ENCODE data around the gene C17orf75. TPM values are rescaled to one million over a fixed set of nuclear protein-coding genes. Genes with fewer than 3 reads are reported as not detected.

C17orf75 gene
- total and polyA plus RNA-seq, 2 donors, result 12.1 to 26.9 TPM

DNA sequence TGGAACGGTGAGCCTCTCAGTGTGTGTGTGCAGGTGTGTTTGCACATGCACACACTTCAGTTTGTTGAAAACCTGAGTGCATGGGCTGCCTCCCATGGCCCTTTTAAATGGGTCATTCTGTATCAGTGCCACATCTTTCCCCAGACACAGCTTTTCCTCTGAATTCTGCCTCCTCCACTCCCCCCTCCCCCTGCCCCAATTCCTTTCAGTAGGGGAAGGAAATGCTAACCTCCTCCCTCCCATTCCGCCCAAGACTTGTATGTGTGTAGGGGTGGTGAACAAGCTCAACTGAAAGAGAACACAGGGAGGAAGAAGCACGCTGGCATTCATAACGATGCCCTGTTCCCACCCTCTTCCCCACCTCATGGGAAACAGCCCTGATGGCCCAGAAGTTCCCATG, 34.3 kb downstream of the C17orf75 start:
- WGBS, result 68% methylated on average over 4 of the region's 4 CpGs
- no peak overlapping the region for H3K27ac ChIP-seq (ENCODE audit: low read depth)
- H3K4me3 ChIP-seq (ENCODE audit: low read depth, low read length), result no peak overlapping the region
- H3K36me3 ChIP-seq (ENCODE audit: insufficient read depth), result no peaks in the 10 kb centered on the region
- H3K4me1 ChIP-seq (ENCODE audit: insufficient read depth), result no peaks in the 10 kb centered on the region
- no peak for DNase-seq (ENCODE audit: extremely low spot score)

DNA sequence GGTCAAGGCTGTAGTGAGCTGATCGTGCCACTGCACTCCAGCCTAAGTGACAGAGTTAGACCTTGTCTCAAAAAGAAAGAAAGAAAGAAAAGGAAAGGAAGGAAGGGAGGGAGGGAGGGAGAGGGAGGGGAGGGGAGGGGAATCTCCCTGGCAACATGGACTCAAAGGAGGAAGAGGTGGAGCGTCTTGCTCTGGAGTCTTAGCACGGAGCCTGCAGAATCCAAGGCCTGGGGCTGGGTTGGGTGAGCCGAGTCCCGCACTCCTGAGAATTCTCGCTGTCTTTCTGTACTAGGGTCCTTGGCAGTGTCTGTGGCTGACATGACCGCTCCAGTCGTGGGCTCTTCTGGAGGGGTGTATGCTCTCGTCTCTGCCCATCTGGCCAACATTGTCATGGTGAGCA, 36.9 kb downstream of the C17orf75 start:
- no peak overlapping the region for H3K4me3 ChIP-seq (ENCODE audit: low read depth, low read length)
- DNase-seq (ENCODE audit: extremely low spot score), result no peak
- no peak overlapping the region for H3K27ac ChIP-seq (ENCODE audit: low read depth)
- no peaks in the 10 kb centered on the region for H3K36me3 ChIP-seq (ENCODE audit: insufficient read depth)
- 87% methylated on average over 9 of the region's 9 CpGs for WGBS
- H3K4me1 ChIP-seq (ENCODE audit: insufficient read depth), result no peaks in the 10 kb centered on the region

DNA sequence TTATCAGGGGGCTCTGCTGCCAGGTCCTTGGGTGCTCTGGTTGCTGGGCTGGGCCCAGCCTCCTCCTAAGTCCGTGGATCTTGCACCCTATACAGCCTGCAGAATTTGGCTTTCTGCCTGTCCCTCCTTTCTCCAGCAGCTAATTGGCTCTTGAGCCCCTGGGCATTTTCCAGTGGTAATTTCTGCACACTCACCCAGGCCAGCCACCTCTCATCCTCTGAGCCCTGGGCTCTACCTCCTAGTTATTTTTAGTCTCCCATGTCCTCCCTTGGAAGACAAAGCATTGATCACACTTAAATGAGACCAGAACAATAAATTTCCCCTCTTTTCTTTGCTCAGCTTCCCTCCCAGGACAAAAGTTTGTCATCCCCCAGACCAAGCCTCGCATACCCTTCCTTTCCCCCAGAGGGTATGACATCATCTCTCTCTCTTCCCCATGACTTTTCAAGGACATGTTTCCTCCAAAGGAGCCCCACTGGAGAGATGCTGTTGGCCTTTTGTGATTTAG, 38.1 kb downstream of the C17orf75 start:
- Histone ChIP-seq H3K36me3 (ENCODE audit: insufficient read depth) (no peaks in the 10 kb centered on the region), H3K4me3 (ENCODE audit: low read depth, low read length) (no peak overlapping the region), H3K27ac (ENCODE audit: low read depth) (no peak overlapping the region), H3K4me1 (ENCODE audit: insufficient read depth) (no peaks in the 10 kb centered on the region)
- 55% methylated on average over 2 of the region's 2 CpGs for WGBS
- no peak for DNase-seq (ENCODE audit: extremely low spot score)

DNA sequence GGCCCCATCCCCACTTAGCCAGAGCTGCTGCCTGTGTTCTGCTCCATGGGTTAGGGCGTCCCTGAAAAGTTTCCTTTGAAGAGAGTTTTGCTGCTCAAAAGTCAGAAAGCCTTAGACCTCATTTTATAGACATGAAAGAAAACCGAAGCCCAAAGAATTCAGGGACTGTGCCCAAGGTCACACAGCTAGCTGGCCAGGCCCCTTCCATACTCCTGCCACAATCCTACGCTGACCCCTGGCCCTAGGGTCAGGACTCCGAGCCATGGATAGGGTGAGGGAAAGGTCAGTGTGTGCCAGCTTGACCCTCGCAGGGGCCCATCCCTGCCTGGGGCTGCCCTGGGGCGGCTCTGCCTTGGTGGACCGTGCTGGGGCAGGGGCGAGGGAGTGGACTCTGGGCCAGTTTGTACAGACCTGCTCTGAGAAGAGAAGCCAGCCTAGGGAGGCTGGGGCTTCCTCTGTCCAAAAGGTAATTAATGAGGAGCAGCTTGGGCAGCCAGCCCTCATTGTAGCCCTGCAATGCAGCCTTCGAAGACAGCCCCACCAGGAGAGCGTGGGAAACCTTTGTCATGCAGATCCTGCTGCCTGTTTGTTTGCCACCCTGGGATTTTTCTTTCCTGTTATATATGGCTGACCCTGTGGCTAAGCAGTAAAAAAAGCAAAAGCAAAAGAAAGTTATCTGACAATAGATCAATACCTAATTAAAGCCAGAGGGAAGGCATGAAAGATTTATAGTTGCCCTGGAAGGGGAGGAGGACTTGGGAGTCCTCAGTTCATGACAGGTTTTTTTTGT, 38.9 kb downstream of the C17orf75 start:
- Histone ChIP-seq H3K4me1 (ENCODE audit: insufficient read depth) (no peaks in the 10 kb centered on the region), H3K36me3 (ENCODE audit: insufficient read depth) (no peaks in the 10 kb centered on the region), H3K4me3 (ENCODE audit: low read depth, low read length) (no peak overlapping the region), H3K27ac (ENCODE audit: low read depth) (no peak overlapping the region)
- no peak for DNase-seq (ENCODE audit: extremely low spot score)
- 77% methylated on average over 10 of the region's 10 CpGs for WGBS

DNA sequence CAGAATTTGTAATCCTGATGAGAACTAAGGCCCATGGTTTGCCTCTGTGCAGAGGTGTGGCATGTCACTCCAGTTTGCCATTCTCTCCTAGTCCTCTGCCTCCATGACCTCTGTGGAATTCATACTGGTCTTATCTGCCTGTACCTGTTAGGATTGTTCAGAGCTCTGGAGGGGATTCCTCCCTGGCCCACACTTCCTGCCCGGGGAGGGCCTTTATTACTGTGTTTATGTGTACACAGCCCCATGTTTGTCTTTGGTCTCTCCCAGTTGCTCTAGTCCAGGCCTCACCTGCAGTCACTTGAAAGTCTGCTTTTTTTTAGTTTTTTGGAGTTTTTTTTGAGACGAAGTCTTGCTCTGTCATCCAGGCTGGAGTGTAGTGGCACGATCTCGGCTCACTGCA, 39.9 kb downstream of the C17orf75 start:
- Histone ChIP-seq H3K4me3 (ENCODE audit: low read depth, low read length) (no peak overlapping the region), H3K36me3 (ENCODE audit: insufficient read depth) (no peaks in the 10 kb centered on the region), H3K27ac (ENCODE audit: low read depth) (no peak overlapping the region), H3K4me1 (ENCODE audit: insufficient read depth) (no peaks in the 10 kb centered on the region)
- 79% methylated on average over 4 of the region's 4 CpGs for WGBS
- no peak for DNase-seq (ENCODE audit: extremely low spot score)

DNA sequence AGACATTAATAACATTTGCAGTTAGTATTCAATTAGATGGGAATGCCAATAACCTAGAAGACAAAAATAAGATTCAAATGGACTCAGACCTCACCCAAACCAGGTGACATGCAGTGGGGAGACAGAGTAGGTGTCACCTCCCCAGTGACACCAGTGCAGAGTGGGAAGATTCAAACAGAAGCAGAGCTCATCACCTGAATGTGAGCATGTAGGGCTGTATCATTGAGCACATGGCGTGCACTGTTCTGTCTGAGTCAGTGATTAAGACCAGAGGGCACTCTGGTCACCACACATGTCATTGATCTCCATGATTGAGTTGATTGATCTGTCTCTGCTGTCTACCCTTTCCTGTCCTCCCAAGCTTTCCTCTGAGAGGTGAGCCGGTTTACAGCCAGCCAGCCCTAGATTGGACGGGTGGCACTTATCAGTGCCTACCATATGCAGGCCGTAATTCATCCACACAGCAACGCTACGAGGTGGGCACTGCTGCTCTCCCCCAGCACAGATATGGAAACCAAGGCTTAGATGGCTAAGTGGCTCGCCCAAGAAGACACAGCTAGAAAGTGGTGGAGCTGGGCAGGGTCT, 42.3 kb downstream of the C17orf75 start:
- H3K4me3 ChIP-seq (ENCODE audit: low read depth, low read length), result no peak overlapping the region
- no peak for DNase-seq (ENCODE audit: extremely low spot score)
- H3K4me1 ChIP-seq (ENCODE audit: insufficient read depth), result no peaks in the 10 kb centered on the region
- no peak overlapping the region for H3K27ac ChIP-seq (ENCODE audit: low read depth)
- WGBS, result 91% methylated on average over 7 of the region's 7 CpGs
- no peaks in the 10 kb centered on the region for H3K36me3 ChIP-seq (ENCODE audit: insufficient read depth)

DNA sequence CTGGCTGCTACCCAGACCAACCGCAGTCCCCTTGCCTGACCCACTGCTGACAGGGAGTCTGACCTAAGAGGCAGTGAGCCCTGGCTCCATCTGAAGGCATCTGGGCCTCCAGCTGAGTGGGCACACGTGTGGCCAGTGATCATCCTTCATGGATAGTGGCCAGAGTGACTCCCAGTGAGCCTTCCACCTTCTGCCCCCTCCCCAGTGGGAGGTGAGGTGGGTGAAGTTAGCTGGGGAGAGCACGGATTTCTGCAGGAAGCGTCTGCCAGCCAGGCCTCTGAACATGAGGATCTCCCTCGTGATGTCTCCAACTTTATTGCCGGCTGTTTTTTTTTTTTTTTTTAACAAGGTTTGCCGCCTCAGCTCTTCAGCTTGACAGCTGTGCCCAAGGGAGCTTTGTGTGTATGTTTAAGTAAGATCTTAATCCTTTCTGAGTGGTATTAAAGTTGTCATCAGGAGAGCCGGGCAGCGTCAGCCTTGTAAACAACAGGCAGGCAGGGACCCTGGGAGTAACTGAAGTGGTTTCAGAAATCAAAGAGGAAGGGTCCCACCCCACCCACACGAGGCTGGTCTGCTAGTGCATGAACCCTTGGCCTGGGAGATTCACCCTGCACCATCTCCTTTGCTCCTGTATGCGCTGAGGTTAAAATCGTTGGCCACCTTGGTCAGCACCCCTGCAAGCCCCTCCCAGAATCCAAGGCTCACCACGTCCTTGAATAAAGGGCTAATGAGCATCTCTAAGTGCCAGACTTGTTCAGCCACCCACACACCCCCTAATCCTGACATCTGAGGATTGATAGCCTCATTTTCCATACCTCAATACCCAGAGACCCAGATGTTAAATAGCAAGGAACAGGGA, 43.0 kb downstream of the C17orf75 start:
- WGBS, result 31% methylated on average over 13 of the region's 13 CpGs
- Histone ChIP-seq H3K4me3 (ENCODE audit: low read depth, low read length) (no peak overlapping the region), H3K36me3 (ENCODE audit: insufficient read depth) (no peaks in the 10 kb centered on the region), H3K4me1 (ENCODE audit: insufficient read depth) (no peaks in the 10 kb centered on the region), H3K27ac (ENCODE audit: low read depth) (no peak overlapping the region)
- no peak for DNase-seq (ENCODE audit: extremely low spot score)

DNA sequence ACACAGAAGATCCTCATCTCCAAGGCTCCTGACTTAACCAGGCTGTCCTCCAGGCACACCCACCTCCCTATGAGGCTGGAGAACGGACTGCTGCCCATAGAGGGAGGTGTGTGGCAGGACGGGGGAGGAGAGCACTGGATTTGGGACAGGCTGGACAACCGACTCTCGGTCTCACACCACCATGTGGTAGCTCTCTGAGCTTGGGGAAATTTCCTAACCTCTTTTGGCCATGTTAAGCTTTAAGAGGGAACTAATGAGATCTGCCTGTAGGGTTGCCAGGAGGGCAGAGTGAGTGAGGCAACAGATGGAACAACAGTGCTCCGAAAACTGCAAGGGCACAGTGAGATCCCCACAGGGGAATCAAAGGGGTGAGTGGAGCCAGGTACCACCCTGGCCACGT, 43.7 kb downstream of the C17orf75 start:
- no peaks in the 10 kb centered on the region for H3K4me1 ChIP-seq (ENCODE audit: insufficient read depth)
- WGBS, result 70% methylated on average over 6 of the region's 6 CpGs
- no peak for DNase-seq (ENCODE audit: extremely low spot score)
- H3K36me3 ChIP-seq (ENCODE audit: insufficient read depth), result no peaks in the 10 kb centered on the region
- no peak overlapping the region for H3K4me3 ChIP-seq (ENCODE audit: low read depth, low read length)
- H3K27ac ChIP-seq (ENCODE audit: low read depth), result no peak overlapping the region

DNA sequence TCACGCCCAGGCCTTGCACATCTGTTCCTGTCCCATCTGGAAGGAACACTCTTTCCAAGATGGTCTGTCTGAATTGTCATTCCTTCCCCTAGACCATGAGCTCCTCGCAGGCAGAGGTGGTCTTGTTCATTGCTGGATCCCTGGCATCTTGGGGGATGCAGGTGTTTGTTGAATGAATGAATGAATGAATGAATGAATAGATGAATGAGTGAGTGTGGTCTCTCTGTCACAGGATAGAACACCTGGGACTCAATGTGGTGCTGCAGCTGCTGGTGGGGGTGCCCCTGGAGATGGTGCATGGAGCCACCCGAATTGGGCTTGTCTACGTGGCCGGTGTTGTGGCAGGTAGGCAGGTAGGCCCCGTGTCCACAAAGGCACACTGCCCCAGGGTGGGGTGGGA, 44.1 kb downstream of the C17orf75 start:
- DNase-seq (ENCODE audit: extremely low spot score), result no peak
- Histone ChIP-seq H3K4me3 (ENCODE audit: low read depth, low read length) (no peak overlapping the region), H3K4me1 (ENCODE audit: insufficient read depth) (no peaks in the 10 kb centered on the region), H3K36me3 (ENCODE audit: insufficient read depth) (no peaks in the 10 kb centered on the region), H3K27ac (ENCODE audit: low read depth) (no peak overlapping the region)
- WGBS, result 92% methylated on average over 6 of the region's 6 CpGs

DNA sequence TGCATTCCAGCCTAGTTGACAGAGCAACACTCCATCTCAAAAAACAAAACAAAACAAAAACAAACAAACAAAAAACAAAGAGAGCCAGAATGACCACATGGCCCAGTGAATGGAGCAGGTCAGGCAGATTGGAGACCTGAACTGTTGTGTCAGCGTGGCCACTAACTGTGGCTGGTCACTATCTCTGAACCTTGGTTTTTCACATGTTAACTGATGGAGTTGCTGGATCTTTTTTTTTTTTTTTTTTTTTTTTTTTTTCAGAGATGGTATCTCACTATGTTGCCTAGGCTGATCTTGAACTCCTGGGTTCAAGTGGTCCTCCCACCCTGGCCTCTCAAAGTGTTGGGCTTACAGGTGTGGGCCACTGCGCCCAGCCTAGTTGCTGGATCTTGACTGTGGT, 44.5 kb downstream of the C17orf75 start:
- Histone ChIP-seq H3K4me3 (ENCODE audit: low read depth, low read length) (no peak overlapping the region), H3K36me3 (ENCODE audit: insufficient read depth) (no peaks in the 10 kb centered on the region), H3K4me1 (ENCODE audit: insufficient read depth) (no peaks in the 10 kb centered on the region), H3K27ac (ENCODE audit: low read depth) (no peak overlapping the region)
- DNase-seq (ENCODE audit: extremely low spot score), result no peak
- WGBS, result 96% methylated on average over 2 of the region's 2 CpGs

DNA sequence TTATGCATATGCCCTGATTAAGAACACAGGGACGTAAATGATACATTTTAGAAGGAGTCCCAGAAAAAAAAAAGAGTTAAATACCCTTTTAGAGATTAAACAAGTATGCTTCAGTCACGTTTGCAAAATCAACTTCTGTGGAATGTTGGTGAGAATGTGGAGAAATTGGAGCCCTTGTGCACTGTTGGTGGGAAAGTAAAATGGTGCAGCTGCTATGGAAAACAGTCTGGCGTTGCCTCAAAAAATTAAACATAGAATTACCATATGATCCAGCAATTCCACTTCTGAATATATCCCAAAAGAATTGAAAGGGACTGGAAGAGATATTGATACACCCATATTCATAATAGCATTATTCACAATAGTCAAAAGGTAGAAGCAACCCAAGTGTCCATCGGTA, 49.9 kb downstream of the C17orf75 start:
- 64% methylated on average over 4 of the region's 4 CpGs for WGBS
- no peaks in the 10 kb centered on the region for H3K36me3 ChIP-seq (ENCODE audit: insufficient read depth)
- no peak for DNase-seq (ENCODE audit: extremely low spot score)
- no peaks in the 10 kb centered on the region for H3K4me1 ChIP-seq (ENCODE audit: insufficient read depth)
- H3K27ac ChIP-seq (ENCODE audit: low read depth), result no peak overlapping the region
- H3K4me3 ChIP-seq (ENCODE audit: low read depth, low read length), result no peak overlapping the region

DNA sequence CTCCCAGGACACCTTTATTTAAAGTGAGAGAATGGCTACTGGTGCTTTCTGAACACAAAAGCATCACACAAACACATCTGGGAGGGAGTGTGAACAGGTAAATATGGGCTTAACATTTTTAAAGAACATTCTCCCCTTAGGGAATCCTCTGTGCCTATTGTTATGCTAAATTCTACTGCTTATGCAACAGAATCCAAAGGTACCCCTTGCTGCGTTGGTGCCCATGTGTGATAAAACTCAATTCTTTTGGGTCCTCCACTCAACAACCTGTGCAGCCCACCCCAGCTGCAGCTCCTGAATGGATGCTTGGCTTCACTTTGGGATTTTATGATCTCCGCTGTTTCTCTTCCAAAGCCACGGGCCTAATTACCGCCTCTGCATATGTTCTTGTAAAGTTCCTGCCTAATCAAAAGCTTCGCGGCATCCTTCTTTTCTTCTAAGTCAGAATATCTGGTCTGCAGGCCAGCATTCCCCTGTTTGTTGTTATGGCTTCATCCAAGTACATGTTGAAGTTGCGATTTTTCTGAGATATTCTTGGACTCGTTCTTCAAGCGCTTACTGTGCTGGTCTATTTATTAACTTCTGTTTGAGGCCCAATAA, 52.4 kb downstream of the C17orf75 start:
- 74% methylated on average over 9 of the region's 9 CpGs for WGBS
- Histone ChIP-seq H3K4me3 (ENCODE audit: low read depth, low read length) (no peak overlapping the region), H3K36me3 (ENCODE audit: insufficient read depth) (no peaks in the 10 kb centered on the region), H3K27ac (ENCODE audit: low read depth) (no peak overlapping the region), H3K4me1 (ENCODE audit: insufficient read depth) (no peaks in the 10 kb centered on the region)
- no peak for DNase-seq (ENCODE audit: extremely low spot score)

DNA sequence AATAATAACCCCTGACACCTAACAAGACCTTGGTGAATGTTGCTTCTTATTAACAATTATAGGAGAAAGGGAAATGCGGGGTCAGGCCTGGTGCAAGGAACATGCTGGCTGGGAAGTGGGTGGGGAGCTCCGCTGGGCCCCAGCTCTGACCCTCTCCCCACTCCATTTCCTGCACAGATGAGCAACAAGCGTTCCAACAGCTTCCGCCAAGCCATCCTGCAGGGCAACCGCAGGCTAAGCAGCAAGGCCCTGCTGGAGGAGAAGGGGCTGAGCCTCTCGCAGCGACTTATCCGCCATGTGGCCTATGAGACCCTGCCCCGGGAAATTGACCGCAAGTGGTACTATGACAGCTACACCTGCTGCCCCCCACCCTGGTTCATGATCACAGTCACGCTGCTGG, 53.4 kb downstream of the C17orf75 start:
- no peaks in the 10 kb centered on the region for H3K4me1 ChIP-seq (ENCODE audit: insufficient read depth)
- H3K36me3 ChIP-seq (ENCODE audit: insufficient read depth), result no peaks in the 10 kb centered on the region
- 74% methylated on average over 11 of the region's 11 CpGs for WGBS
- no peak overlapping the region for H3K27ac ChIP-seq (ENCODE audit: low read depth)
- H3K4me3 ChIP-seq (ENCODE audit: low read depth, low read length), result no peak overlapping the region
- DNase-seq (ENCODE audit: extremely low spot score), result no peak

Data from urinary bladder (tissue), 4 donors.